Right ventricle myocardium superior (tissue), 1 donor: Measurements from ENCODE around the gene BHLHE40. TPM values are rescaled to one million over a fixed set of nuclear protein-coding genes. Genes with fewer than 3 reads are reported as not detected.

Source experiments
- ATAC-seq: fragments of 200-7000 bp; cut with Tn5 transposase; one replicate; pipeline ENCODE4 v1.9.1; 2020; ENCODE audit warnings: mild to moderate bottlenecking; ENCODE audit not compliant: poor library complexity
- DNase-seq: peaks from one replicate; pipeline ENCODE4 v3.0.0-alpha.2; 2020
- intact Hi-C: fragments of 100-400 bp; cut with DNase I; formaldehyde crosslinking; loops from one replicate; pipeline ENCODE4 v1.11.2; 2022
- long read RNA-seq: library from polyadenylated mRNA; unstranded; transcript quantifications from one replicate; pipeline ENCODE4 v2.0.0, GENCODE V29; 2021
- total RNA-seq: library from RNA; stranded (reverse); fragmentation: NEBNext Ultra II Directional; extraction: Animal tissue kit (Norgen Biotek cat#: 25700); gene quantifications from one replicate; pipeline ENCODE4 v1.2.1, GENCODE V29; 2021
- donor health status: DM: no; HTN: yes; CAD: no; lungs with severe emphysema.

The BHLHE40 gene
- total RNA-seq = 22.8 TPM
- long read RNA-seq, transcript BHLHE40-201 (5 exons, 3,473 nt) = major isoform, 18 of 36 reads
- long read RNA-seq, partial matches to known transcripts = 17 of 36 reads
- long read RNA-seq, other reads (novel, unspliced or antisense) = 1 of 36 reads

- ATAC-seq (peak; percentile 48), DNase-seq (no peak)
- intact Hi-C loops = loop anchor here (5.0 kb wide), 2 partner anchors 38 to 257 kb away; no protein-coding TSS in a partner anchor
Measured at GRCh38 chr3:4979428-4980228, at the start of gene BHLHE40. Gene BHLHE40 (plus strand): TSS chr3:4979437. CDS start chr3:4979719, 282 bp downstream.

- DNase-seq (no peak), ATAC-seq (no peak)
- intact Hi-C loops = no loop called here
Measured at GRCh38 chr3:4930501-4930900, 48.7 kb upstream of the BHLHE40 start.

- DNase-seq = no peak
- intact Hi-C loops = no loop called here
- no peak for ATAC-seq
Measured at GRCh38 chr3:4934050-4934449, 45.2 kb upstream of the BHLHE40 start.

- ATAC-seq (no peak), DNase-seq (no peak)
- intact Hi-C loops = no loop called here
Measured at GRCh38 chr3:4935347-4935746, 43.9 kb upstream of the BHLHE40 start.

- ATAC-seq (no peak), DNase-seq (no peak)
- intact Hi-C loops = no loop called here
Measured at GRCh38 chr3:4936982-4937614, 42.1 kb upstream of the BHLHE40 start.

- no peak for DNase-seq
- intact Hi-C loops = no loop called here
- ATAC-seq = no peak
Measured at GRCh38 chr3:4938281-4938982, 40.8 kb upstream of the BHLHE40 start.

GRCh38 chr3:4939276-4939675, 40.0 kb upstream of the BHLHE40 start:
- intact Hi-C loops = no loop called here
- ATAC-seq = no peak
- no peak for DNase-seq

GRCh38 chr3:4940985-4941384, 38.3 kb upstream of the BHLHE40 start:
- ATAC-seq (no peak), DNase-seq (no peak)
- intact Hi-C loops = no loop called here

- intact Hi-C loops = no loop called here
- DNase-seq (no peak), ATAC-seq (no peak)
Measured at GRCh38 chr3:4943549-4943948, 35.7 kb upstream of the BHLHE40 start.

GRCh38 chr3:4945324-4945723, 33.9 kb upstream of the BHLHE40 start:
- ATAC-seq (no peak), DNase-seq (no peak)
- intact Hi-C loops = no loop called here

GRCh38 chr3:4947028-4947427, 32.2 kb upstream of the BHLHE40 start:
- ATAC-seq (no peak), DNase-seq (no peak)
- intact Hi-C loops = no loop called here

GRCh38 chr3:4948395-4948794, 30.8 kb upstream of the BHLHE40 start:
- ATAC-seq = peak; percentile 74
- intact Hi-C loops = no loop called here
- no peak for DNase-seq

- DNase-seq = no peak
- ATAC-seq = peak; percentile 8
- intact Hi-C loops = no loop called here
Measured at GRCh38 chr3:4949004-4949403, 30.2 kb upstream of the BHLHE40 start.

GRCh38 chr3:4949659-4950058, 29.6 kb upstream of the BHLHE40 start:
- peak; percentile 61 for ATAC-seq
- no peak for DNase-seq
- intact Hi-C loops = no loop called here

GRCh38 chr3:4950351-4950784, 28.9 kb upstream of the BHLHE40 start:
- intact Hi-C loops = no loop called here
- DNase-seq (peak; percentile 52), ATAC-seq (peak; percentile 76)

- ATAC-seq = no peak
- intact Hi-C loops = no loop called here
Measured at GRCh38 chr3:4950948-4951347, 28.3 kb upstream of the BHLHE40 start.

GRCh38 chr3:4953119-4953518, 26.1 kb upstream of the BHLHE40 start:
- DNase-seq (no peak), ATAC-seq (no peak)
- intact Hi-C loops = no loop called here

More at GRCh38 chr3:4950948-4951347, 28.3 kb upstream of the BHLHE40 start:
- no peak for DNase-seq

GRCh38 chr3:4954256-4955000, 24.8 kb upstream of the BHLHE40 start:
- ATAC-seq (no peak), DNase-seq (no peak)
- intact Hi-C loops = no loop called here

- intact Hi-C loops = no loop called here
- DNase-seq = no peak
- no peak for ATAC-seq
Measured at GRCh38 chr3:4956099-4956498, 23.1 kb upstream of the BHLHE40 start.
